AG09309 (cell line): Measurements from ENCODE around the gene RAG2.
"Not testable (repeated sequence)": the region's sequence is repeated elsewhere in the genome, so short reads cannot be mapped to it uniquely, and the experiment has no call there.

ENCODE experiments used
- DNase-seq: peaks from one replicate; pipeline ENCODE4 v3.0.0-alpha.2; 2010; ENCODE audit warnings: low read depth
- H3K4me3 ChIP-seq: 2 replicates; pipeline ENCODE4 v1.5.1; 2011; ENCODE audit warnings: mild to moderate bottlenecking, low read depth, low read length, moderate library complexity; ENCODE audit not compliant: control insufficient read depth
- TF ChIP-seq, protein P1 (sequence below): IDR thresholded peaks from 2 replicates; pipeline ENCODE4 v1.5.1; 2011; ENCODE audit warnings: mild to moderate bottlenecking, low read depth, low read length, inconsistent platforms; ENCODE audit not compliant: insufficient read depth, control insufficient read depth; ENCODE audit errors: missing control alignments

RAG2 gene

DNA sequence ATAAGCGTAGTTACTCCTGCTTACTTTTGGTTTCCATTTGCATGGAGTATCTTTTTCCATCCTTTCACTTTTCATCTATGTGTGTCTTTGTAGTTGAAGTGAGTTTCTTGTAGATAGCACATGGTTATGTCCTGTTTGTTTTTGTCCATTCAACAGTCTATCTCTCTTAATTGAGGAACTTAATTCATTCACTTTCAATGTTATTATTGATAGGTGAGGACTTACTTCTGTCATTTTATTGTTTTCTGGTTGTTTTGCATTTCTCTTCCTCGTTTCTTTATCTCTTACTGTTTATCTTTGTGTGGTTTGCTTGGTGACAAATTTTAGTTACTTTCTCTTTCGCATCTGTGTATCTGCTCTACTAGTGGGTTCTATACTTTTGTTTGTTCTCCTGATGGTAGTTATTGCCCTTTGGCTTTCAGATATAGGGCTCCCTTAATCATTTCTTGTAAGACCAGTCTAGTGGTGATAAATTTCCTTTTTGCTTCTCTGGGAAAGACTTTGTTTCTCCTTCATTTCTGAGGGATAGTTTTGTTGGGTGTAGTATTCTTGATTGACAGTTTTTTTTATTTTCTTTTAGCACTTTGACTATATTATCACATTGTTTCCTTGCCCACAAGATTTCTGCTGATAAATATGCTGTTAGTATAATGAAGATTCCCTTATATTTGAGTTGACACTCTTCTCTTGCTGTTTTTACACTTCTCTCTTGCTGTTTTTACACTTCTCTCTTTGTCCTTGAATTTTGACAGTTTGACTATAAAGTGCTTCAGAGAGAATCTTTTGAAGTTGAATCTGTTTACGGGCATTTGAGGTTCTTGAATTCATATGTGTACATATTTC is 39.2 kb downstream of the RAG2 start:
- TF ChIP-seq, protein P1, sequence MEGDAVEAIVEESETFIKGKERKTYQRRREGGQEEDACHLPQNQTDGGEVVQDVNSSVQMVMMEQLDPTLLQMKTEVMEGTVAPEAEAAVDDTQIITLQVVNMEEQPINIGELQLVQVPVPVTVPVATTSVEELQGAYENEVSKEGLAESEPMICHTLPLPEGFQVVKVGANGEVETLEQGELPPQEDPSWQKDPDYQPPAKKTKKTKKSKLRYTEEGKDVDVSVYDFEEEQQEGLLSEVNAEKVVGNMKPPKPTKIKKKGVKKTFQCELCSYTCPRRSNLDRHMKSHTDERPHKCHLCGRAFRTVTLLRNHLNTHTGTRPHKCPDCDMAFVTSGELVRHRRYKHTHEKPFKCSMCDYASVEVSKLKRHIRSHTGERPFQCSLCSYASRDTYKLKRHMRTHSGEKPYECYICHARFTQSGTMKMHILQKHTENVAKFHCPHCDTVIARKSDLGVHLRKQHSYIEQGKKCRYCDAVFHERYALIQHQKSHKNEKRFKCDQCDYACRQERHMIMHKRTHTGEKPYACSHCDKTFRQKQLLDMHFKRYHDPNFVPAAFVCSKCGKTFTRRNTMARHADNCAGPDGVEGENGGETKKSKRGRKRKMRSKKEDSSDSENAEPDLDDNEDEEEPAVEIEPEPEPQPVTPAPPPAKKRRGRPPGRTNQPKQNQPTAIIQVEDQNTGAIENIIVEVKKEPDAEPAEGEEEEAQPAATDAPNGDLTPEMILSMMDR = no peak
- no peak for DNase-seq
- H3K4me3 ChIP-seq = no peak overlapping the region

DNA sequence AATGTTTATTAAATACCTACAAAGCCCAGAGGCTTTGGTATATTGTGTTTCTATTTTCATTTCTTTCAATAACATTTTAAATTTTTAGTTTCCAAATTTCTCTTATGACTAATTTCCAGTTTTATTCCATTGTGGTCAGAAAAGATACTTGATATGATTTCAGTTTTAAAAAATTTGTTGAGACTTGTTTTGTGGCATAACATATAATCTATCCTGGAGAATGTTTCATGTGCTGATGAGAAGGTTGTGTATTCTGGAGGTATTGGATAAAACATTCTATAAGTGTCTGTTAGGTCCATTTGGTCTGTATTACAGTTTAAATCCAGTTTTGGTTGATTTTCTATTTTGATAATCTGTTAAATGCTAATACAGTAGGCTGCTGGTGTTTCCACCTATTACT is 40.0 kb downstream of the RAG2 start:
- no peak for DNase-seq
- TF ChIP-seq, protein P1 = no peak
- H3K4me3 ChIP-seq = no peak overlapping the region

DNA sequence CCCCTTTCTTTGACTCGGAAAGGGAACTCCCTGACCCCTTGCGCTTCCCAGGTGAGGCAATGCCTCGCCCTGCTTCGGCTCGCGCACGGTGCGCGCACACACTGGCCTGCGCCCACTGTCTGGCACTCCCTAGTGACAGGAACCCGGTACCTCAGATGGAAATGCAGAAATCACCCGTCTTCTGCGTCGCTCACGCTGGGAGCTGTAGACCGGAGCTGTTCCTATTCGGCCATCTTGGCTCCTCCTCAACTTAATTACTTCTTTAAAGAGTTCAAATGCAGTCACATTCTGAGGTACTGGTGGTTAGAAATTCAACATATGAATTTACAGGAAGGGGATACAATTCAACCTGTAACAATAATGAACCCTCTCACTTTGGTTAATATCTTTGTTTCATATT is 40.6 kb downstream of the RAG2 start:
- not testable (repeated sequence) for H3K4me3 ChIP-seq, DNase-seq

DNA sequence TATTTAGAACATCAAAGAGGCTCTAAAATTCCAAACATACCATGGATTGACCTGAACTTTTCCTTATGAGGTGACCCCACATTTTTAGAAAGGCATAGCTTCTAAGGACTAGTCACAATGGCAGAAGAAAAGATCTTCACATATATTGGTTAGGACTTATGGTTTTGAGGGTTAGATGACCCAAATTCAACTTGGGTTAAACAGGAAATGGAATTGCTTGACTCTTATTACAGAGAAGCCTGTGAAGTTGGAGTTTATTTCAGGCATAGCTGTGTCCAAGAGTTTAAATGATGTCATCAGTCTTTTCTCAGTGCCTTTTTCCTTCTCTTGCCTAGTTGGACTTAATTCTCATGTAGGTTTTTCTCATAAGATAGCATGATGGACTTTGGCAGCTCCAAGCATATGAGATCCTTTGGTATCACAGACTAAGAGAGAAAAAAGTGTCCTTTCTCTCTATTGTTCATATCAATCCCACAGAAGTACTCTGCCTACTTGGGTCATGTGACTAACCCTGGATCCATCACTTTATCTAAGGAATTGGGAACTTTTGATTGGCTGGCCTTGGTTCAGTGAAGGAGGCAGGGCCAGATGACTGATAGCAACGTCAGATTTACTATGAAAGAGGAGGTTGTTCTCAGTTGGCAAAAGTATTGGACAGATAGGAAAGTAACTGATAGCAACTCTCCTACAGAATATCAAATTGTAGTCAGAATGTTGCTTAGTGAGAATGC is 47.5 kb downstream of the RAG2 start:
- DNase-seq = no peak
- H3K4me3 ChIP-seq = no peak overlapping the region
- TF ChIP-seq, protein P1 = no peak
